Measurements from ENCODE around the gene KPNA6. TPM values are rescaled to one million over a fixed set of nuclear protein-coding genes. Genes with fewer than 3 reads are reported as not detected.

KPNA6 gene
- total and polyA plus RNA-seq, 10 of the 15 experiments (the other 5 are each of a cell fraction or from before 2014, with no cell fraction given): 11.1 to 55.6 (median 25.9) TPM

GRCh38 chr1:32072622-32073298, 35.1 kb upstream of the KPNA6 start, which contains the start of gene TMEM39B (continued):
- TF ChIP-seq BCL3 (IDR thresholded peaks at IDR 0.05; ENCODE audit: borderline replicate concordance, insufficient read depth, low read depth, low read length, poor library complexity, severe bottlenecking) (peak; percentile 33), PAX8 (IDR thresholded peaks at IDR 0.05) (no peak), CREM (IDR thresholded peaks at IDR 0.05; ENCODE audit: low read depth) (peak; percentile 20; the same call in 1 of the 2 replicates), MXI1 (IDR thresholded peaks at IDR 0.05; ENCODE audit: low read depth, low read length) (peak; percentile 77), TAF1 (IDR thresholded peaks at IDR 0.05; ENCODE audit: borderline replicate concordance, low read depth, low read length) (peak; percentile 55; the same call in 1 of the 2 replicates), RBBP5 (conservative IDR thresholded peaks at IDR 0.05) (peak; percentile 86), STAT1 (conservative IDR thresholded peaks at IDR 0.05) (peak; percentile 92; the same call in 1 of the 2 replicates), CHD2 (IDR thresholded peaks at IDR 0.05; ENCODE audit: borderline replicate concordance, low read depth, low read length) (peak; percentile 75; the same call in 1 of the 2 replicates), MYC (IDR thresholded peaks at IDR 0.05; ENCODE audit: insufficient read depth, insufficient read length, insufficient replicate concordance, low read length, severe bottlenecking) (peak; percentile 42), BACH1 (IDR thresholded peaks at IDR 0.05; ENCODE audit: borderline replicate concordance) (peak; percentile 44; the same call in 1 of the 2 replicates), LARP7 (IDR thresholded peaks at IDR 0.05) (peak; percentile 73), NBN (IDR thresholded peaks at IDR 0.05) (peak; percentile 95), EP300 (IDR thresholded peaks at IDR 0.05; ENCODE audit: borderline replicate concordance in 1 of 2, control insufficient read depth in 1 of 2, low read depth in 2 of 2, low read length in 2 of 2) (peak in 1 of 2 experiments; percentile 45; a peak in 2 of 4 replicates), HCFC1 (IDR thresholded peaks at IDR 0.05; ENCODE audit: low read length) (peak; percentile 40; the same call in 1 of the 2 replicates), BMI1 (IDR thresholded peaks at IDR 0.05; ENCODE audit: borderline replicate concordance) (no peak), DPF2 (IDR thresholded peaks at IDR 0.05) (peak; percentile 55; the same call in 1 of the 2 replicates), RELA (IDR thresholded peaks at IDR 0.05; ENCODE audit: borderline replicate concordance, partially characterized antibody) (peak; percentile 54), YY1 (IDR thresholded peaks at IDR 0.05; ENCODE audit: low read depth, low read length) (peak; percentile 89), TARDBP (IDR thresholded peaks at IDR 0.05; ENCODE audit: borderline replicate concordance) (no peak; the same call in 1 of the 2 replicates)
- TF ChIP-seq, protein P1, sequence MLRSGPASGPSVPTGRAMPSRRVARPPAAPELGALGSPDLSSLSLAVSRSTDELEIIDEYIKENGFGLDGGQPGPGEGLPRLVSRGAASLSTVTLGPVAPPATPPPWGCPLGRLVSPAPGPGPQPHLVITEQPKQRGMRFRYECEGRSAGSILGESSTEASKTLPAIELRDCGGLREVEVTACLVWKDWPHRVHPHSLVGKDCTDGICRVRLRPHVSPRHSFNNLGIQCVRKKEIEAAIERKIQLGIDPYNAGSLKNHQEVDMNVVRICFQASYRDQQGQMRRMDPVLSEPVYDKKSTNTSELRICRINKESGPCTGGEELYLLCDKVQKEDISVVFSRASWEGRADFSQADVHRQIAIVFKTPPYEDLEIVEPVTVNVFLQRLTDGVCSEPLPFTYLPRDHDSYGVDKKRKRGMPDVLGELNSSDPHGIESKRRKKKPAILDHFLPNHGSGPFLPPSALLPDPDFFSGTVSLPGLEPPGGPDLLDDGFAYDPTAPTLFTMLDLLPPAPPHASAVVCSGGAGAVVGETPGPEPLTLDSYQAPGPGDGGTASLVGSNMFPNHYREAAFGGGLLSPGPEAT (IDR thresholded peaks at IDR 0.05; ENCODE audit: low read depth): peak; percentile 88
- TF ChIP-seq, protein P2, sequence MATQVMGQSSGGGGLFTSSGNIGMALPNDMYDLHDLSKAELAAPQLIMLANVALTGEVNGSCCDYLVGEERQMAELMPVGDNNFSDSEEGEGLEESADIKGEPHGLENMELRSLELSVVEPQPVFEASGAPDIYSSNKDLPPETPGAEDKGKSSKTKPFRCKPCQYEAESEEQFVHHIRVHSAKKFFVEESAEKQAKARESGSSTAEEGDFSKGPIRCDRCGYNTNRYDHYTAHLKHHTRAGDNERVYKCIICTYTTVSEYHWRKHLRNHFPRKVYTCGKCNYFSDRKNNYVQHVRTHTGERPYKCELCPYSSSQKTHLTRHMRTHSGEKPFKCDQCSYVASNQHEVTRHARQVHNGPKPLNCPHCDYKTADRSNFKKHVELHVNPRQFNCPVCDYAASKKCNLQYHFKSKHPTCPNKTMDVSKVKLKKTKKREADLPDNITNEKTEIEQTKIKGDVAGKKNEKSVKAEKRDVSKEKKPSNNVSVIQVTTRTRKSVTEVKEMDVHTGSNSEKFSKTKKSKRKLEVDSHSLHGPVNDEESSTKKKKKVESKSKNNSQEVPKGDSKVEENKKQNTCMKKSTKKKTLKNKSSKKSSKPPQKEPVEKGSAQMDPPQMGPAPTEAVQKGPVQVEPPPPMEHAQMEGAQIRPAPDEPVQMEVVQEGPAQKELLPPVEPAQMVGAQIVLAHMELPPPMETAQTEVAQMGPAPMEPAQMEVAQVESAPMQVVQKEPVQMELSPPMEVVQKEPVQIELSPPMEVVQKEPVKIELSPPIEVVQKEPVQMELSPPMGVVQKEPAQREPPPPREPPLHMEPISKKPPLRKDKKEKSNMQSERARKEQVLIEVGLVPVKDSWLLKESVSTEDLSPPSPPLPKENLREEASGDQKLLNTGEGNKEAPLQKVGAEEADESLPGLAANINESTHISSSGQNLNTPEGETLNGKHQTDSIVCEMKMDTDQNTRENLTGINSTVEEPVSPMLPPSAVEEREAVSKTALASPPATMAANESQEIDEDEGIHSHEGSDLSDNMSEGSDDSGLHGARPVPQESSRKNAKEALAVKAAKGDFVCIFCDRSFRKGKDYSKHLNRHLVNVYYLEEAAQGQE (IDR thresholded peaks at IDR 0.05; ENCODE audit: low read depth, low read length): no peak
